ENCODE data around the gene HOXC4. TPM values are rescaled to one million over a fixed set of nuclear protein-coding genes. Genes with fewer than 3 reads are reported as not detected.
A peak's percentile ranks its signal among the peaks of the same experiment; 100 is the strongest.
"Not testable (repeated sequence)": the region's sequence is repeated elsewhere in the genome, so short reads cannot be mapped to it uniquely, and the experiment has no call there.

Gene HOXC4
- total and polyA plus RNA-seq, 4 donors = 0.18 to 0.86 (median 0.51) TPM

GRCh38 chr12:54074308-54074707 lies 20.7 kb downstream of the HOXC4 start:
- no peak overlapping the region for H3K27ac ChIP-seq (ENCODE audit: low read depth in 1 of 2, low read length in 1 of 2)
- TF ChIP-seq CTCF (IDR thresholded peaks at IDR 0.05; ENCODE audit: control extremely low read depth, extremely low read depth) = no peak
- peaks cover 0 to 39% (median 19%) of the 10 kb centered on the region in 3 donors for H3K27me3 ChIP-seq (ENCODE audit: control insufficient read depth in 3 of 3, insufficient read depth in 3 of 3, low read length in 2 of 3)
- no peaks in the 10 kb centered on the region for H3K4me1 ChIP-seq (ENCODE audit: control insufficient read depth in 5 of 5, insufficient read depth in 5 of 5, low read length in 5 of 5)
- H3K9me3 ChIP-seq (ENCODE audit: control insufficient read depth in 4 of 4, insufficient read depth in 3 of 4, low read length in 3 of 4) = peaks cover 0 to 4% (median 0%) of the 10 kb centered on the region in 4 donors
- H3K9ac ChIP-seq (ENCODE audit: insufficient read depth in 1 of 2, low read length in 2 of 2) = no peak overlapping the region
- no peak overlapping the region for H3K4me3 ChIP-seq
- ATAC-seq (ENCODE audit: insufficient read depth, low FRiP score) (no peak), DNase-seq (no peak)
- WGBS, 2 donors = 71 to 76% methylated on average over 6 of the region's 6 CpGs
- no peaks in the 10 kb centered on the region for H3K36me3 ChIP-seq (ENCODE audit: control insufficient read depth in 4 of 4, insufficient read depth in 4 of 4, low read length in 4 of 4)

- 50 to 58% methylated on average over 6 of the region's 6 CpGs for WGBS, 2 donors
- no peak for TF ChIP-seq CTCF (IDR thresholded peaks at IDR 0.05; ENCODE audit: control extremely low read depth, extremely low read depth)
These were observed 21.8 kb downstream of the HOXC4 start for GRCh38 chr12:54075409-54075808.

GRCh38 chr12:54075974-54076373 lies 22.3 kb downstream of the HOXC4 start:
- DNase-seq (no peak), ATAC-seq (ENCODE audit: insufficient read depth, low FRiP score) (no peak)
- no peak overlapping the region for H3K9ac ChIP-seq (ENCODE audit: insufficient read depth in 1 of 2, low read length in 2 of 2)
- peaks cover 0 to 45% (median 19%) of the 10 kb centered on the region in 3 donors for H3K27me3 ChIP-seq (ENCODE audit: control insufficient read depth in 3 of 3, insufficient read depth in 3 of 3, low read length in 2 of 3)
- H3K4me1 ChIP-seq (ENCODE audit: control insufficient read depth in 5 of 5, insufficient read depth in 5 of 5, low read length in 5 of 5) = no peaks in the 10 kb centered on the region
- H3K36me3 ChIP-seq (ENCODE audit: control insufficient read depth in 4 of 4, insufficient read depth in 4 of 4, low read length in 4 of 4) = no peaks in the 10 kb centered on the region
- no peak overlapping the region for H3K27ac ChIP-seq (ENCODE audit: low read depth in 1 of 2, low read length in 1 of 2)
- peaks cover 0 to 4% (median 0%) of the 10 kb centered on the region in 4 donors for H3K9me3 ChIP-seq (ENCODE audit: control insufficient read depth in 4 of 4, insufficient read depth in 3 of 4, low read length in 3 of 4)
- no peak for TF ChIP-seq CTCF (IDR thresholded peaks at IDR 0.05; ENCODE audit: control extremely low read depth, extremely low read depth)
- no peak overlapping the region for H3K4me3 ChIP-seq

More at GRCh38 chr12:54075409-54075808, 21.8 kb downstream of the HOXC4 start:
- no peak for ATAC-seq (ENCODE audit: insufficient read depth, low FRiP score)
- Histone ChIP-seq H3K9ac (ENCODE audit: insufficient read depth in 1 of 2, low read length in 2 of 2) (no peak overlapping the region), H3K27ac (ENCODE audit: low read depth in 1 of 2, low read length in 1 of 2) (no peak overlapping the region), H3K27me3 (ENCODE audit: control insufficient read depth in 3 of 3, insufficient read depth in 3 of 3, low read length in 2 of 3) (peaks cover 0 to 43% (median 19%) of the 10 kb centered on the region in 3 donors), H3K4me1 (ENCODE audit: control insufficient read depth in 5 of 5, insufficient read depth in 5 of 5, low read length in 5 of 5) (no peaks in the 10 kb centered on the region), H3K9me3 (ENCODE audit: control insufficient read depth in 4 of 4, insufficient read depth in 3 of 4, low read length in 3 of 4) (peaks cover 0 to 4% (median 0%) of the 10 kb centered on the region in 4 donors), H3K36me3 (ENCODE audit: control insufficient read depth in 4 of 4, insufficient read depth in 4 of 4, low read length in 4 of 4) (no peaks in the 10 kb centered on the region), H3K4me3 (no peak overlapping the region)
- DNase-seq = no peak

GRCh38 chr12:54077843-54078242 lies 24.2 kb downstream of the HOXC4 start:
- H3K4me1 ChIP-seq (ENCODE audit: control insufficient read depth in 5 of 5, insufficient read depth in 5 of 5, low read length in 5 of 5); H3K4me3 ChIP-seq; H3K9me3 ChIP-seq (ENCODE audit: control insufficient read depth in 4 of 4, insufficient read depth in 3 of 4, low read length in 3 of 4); H3K36me3 ChIP-seq (ENCODE audit: control insufficient read depth in 4 of 4, insufficient read depth in 4 of 4, low read length in 4 of 4); DNase-seq; H3K27ac ChIP-seq (ENCODE audit: low read depth in 1 of 2, low read length in 1 of 2); H3K9ac ChIP-seq (ENCODE audit: insufficient read depth in 1 of 2, low read length in 2 of 2); ATAC-seq (ENCODE audit: insufficient read depth, low FRiP score): not testable (repeated sequence)
- WGBS, 2 donors = 67 to 74% methylated on average over 10 of the region's 10 CpGs
- peaks cover 0 to 36% (median 11%) of the 10 kb centered on the region in 3 donors for H3K27me3 ChIP-seq (ENCODE audit: control insufficient read depth in 3 of 3, insufficient read depth in 3 of 3, low read length in 2 of 3)

- H3K4me1 ChIP-seq (ENCODE audit: control insufficient read depth in 5 of 5, insufficient read depth in 5 of 5, low read length in 5 of 5); ATAC-seq (ENCODE audit: insufficient read depth, low FRiP score); H3K27ac ChIP-seq (ENCODE audit: low read depth in 1 of 2, low read length in 1 of 2); H3K4me3 ChIP-seq; H3K36me3 ChIP-seq (ENCODE audit: control insufficient read depth in 4 of 4, insufficient read depth in 4 of 4, low read length in 4 of 4); H3K9ac ChIP-seq (ENCODE audit: insufficient read depth in 1 of 2, low read length in 2 of 2); H3K9me3 ChIP-seq (ENCODE audit: control insufficient read depth in 4 of 4, insufficient read depth in 3 of 4, low read length in 3 of 4): not testable (repeated sequence)
- peaks cover 0 to 36% (median 12%) of the 10 kb centered on the region in 3 donors for H3K27me3 ChIP-seq (ENCODE audit: control insufficient read depth in 3 of 3, insufficient read depth in 3 of 3, low read length in 2 of 3)
- 62 to 67% methylated on average over 9 of the region's 9 CpGs for WGBS, 2 donors
- DNase-seq = peak in 1 of 3 donors; percentile 12
These were observed 25.5 kb downstream of the HOXC4 start for GRCh38 chr12:54079115-54079514.

GRCh38 chr12:54080008-54080924 lies 26.6 kb downstream of the HOXC4 start:
- ATAC-seq (ENCODE audit: insufficient read depth, low FRiP score); H3K9me3 ChIP-seq (ENCODE audit: control insufficient read depth in 4 of 4, insufficient read depth in 3 of 4, low read length in 3 of 4); DNase-seq; H3K9ac ChIP-seq (ENCODE audit: insufficient read depth in 1 of 2, low read length in 2 of 2); H3K4me3 ChIP-seq; H3K4me1 ChIP-seq (ENCODE audit: control insufficient read depth in 5 of 5, insufficient read depth in 5 of 5, low read length in 5 of 5); H3K36me3 ChIP-seq (ENCODE audit: control insufficient read depth in 4 of 4, insufficient read depth in 4 of 4, low read length in 4 of 4); H3K27ac ChIP-seq (ENCODE audit: low read depth in 1 of 2, low read length in 1 of 2): not testable (repeated sequence)
- WGBS, 2 donors = 74 to 76% methylated on average over 19 of the region's 19 CpGs
- H3K27me3 ChIP-seq (ENCODE audit: control insufficient read depth in 3 of 3, insufficient read depth in 3 of 3, low read length in 2 of 3) = peaks cover 0 to 36% (median 9%) of the 10 kb centered on the region in 3 donors
